CD4-positive, alpha-beta T cell treated with Interleukin-6 at 100 ng/mL for 8 hours (primary cell): ENCODE data around the gene SYNPO.

ENCODE experiments used
- DNase-seq: peaks from one replicate; pipeline ENCODE4 v3.0.0-alpha.2; 2020; ENCODE audit warnings: mixed read lengths, low spot score

Gene SYNPO

DNA sequence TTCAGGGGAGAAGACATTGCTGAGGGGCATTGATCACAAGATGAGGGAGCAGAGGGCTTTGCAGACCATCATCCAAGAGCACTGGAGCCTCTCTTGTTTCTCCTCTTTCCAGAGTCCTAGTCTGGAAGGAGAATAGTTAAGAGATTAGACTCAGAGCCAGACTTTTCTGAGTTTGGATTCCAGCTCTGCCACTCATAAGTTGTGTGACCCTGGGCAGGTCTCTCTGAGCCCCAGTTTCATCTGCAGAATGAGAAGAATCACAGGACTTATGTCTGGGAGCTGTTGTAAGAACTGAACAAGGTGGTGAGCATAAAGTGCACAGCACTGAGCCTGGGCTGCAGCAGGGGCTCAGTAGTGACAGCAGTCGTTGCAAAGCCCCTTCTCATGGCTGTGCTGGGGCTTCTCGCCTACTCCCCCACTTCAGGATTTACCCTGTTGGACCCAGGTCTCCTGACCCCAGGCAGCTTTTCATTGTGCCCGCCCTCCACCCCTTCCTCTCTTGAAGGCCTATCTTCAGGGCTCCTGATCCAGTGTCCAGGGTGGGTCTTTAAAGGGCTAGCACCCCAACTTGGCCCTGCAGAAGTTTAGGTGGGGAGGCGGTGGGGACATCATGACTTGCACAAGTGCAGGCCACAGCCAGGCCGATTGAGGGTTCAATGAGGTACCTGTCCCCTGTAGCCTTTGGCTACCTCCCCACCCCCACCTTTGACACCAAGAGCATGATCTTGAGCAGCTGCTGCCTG lies 1.5 kb downstream of the SYNPO start:
- DNase-seq: no peak

DNA sequence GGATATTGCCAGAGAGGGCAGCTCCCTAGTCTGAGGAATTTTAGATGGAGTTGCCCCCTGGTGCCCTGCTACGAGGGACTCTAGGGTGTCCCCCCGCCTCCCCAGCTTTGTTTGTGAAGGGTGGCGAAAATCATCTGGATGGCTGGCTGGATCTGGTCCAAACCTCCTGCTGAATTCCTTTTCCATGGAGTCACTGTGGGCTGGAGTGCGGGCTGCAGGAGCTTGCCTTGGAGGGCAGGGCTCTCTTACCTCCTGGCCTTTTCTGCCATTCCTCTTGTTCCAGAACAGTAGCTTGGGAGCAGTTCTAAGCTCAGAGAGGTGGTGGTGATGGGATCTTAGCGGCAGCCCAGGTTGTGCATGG lies 2.1 kb downstream of the SYNPO start:
- DNase-seq: no peak

DNA sequence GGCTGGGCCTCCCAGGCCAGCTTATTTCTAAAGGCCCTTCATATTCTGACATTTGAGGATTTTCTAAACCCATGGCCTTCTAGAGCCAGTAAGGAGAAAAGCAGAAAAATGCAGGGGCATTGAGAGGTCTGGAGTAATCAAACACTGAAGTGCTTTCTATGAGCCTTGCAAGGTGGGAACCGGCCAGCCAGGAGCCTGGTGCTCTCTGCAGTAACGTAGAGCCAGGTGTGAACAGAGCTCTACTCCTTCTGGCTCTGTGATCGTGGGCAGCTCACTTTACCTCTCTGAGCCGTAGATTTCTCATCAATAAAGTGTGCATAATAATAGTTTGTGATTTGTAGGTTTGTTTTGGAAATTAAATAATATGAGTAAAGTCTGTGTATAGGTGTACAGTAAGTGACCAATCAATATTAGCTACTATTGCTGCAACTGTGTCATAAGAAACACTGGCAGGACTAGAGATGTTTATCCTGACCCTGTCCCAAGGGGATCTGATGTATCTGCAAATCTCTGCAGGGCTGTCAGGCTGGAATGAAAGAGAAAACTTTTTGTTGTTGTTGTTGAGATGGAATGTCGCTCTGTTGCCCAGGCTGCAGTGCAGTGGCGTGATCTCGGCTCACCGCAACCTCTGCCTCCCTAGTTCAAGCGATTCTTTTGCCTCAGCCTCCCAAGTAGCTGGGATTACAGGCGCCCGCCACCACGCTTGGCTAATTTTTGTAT lies 2.7 kb downstream of the SYNPO start:
- DNase-seq: no peak

DNA sequence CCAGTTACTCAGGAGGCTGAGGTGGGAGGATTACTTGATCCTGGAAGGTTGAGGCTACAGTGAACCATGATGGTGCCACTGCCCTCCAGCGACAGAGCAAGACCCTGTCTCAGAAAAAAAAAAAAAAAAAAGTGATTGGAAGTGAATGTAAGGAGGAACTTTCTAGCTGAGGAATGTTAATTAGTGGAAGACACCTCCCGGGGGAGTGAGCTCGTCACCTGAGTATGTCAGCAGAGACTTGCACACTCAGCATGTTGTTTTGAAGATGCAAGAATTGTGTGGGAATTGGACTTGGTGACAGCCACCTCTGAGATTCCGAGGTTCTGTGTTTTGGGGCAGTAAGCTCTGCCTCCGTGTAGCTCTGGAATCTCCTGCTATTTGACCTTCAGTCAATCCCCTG lies 3.6 kb downstream of the SYNPO start:
- DNase-seq: no peak

DNA sequence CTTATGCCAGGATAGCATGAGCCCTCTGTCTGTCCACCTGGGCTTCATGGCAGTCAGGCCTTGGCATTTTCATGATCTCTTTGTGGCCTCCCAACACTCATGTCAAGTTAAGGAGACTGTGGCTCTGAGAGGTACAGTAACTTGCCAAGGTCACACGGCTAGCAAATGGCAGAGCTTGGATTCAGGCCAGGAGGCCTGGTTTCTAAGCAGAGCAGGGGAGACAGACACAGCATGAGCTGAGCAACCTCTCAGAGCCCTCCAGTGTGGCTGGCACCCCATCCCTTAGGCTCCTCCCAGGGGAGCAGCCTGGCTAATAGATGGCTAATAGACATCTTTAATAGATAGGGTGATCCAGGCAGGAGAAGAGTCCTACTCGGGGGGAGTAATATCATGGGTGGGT lies 4.1 kb downstream of the SYNPO start:
- no peak for DNase-seq

DNA sequence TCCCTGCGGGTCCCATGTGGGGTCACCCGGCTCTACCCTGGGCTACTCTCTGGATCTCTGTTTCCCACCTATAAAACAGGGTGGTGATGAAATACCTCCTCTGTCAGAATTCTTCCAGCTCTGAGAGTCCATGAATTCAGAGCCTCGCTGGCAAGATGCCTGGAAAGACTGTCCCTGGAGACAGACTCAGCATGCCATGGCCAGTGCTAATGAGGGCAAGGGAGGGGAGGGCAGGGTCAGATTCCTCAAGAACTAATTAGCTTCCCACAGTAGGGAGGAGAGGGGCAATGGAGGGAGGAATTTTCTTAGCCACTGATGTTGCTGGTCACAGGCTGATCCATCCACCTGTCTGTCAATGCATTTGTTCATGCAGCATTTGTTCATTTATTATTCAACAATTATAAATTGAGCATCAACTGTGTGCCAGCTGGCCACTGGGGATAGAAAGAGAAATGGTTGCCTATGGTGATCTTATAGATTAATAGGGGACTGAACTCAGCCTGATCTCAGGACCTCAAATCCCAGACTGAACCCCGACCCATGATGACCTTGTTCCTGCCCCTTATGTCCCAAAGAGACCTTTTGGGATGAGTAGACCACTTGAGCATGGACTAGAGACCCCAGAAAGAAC lies 4.7 kb downstream of the SYNPO start:
- DNase-seq: no peak

DNA sequence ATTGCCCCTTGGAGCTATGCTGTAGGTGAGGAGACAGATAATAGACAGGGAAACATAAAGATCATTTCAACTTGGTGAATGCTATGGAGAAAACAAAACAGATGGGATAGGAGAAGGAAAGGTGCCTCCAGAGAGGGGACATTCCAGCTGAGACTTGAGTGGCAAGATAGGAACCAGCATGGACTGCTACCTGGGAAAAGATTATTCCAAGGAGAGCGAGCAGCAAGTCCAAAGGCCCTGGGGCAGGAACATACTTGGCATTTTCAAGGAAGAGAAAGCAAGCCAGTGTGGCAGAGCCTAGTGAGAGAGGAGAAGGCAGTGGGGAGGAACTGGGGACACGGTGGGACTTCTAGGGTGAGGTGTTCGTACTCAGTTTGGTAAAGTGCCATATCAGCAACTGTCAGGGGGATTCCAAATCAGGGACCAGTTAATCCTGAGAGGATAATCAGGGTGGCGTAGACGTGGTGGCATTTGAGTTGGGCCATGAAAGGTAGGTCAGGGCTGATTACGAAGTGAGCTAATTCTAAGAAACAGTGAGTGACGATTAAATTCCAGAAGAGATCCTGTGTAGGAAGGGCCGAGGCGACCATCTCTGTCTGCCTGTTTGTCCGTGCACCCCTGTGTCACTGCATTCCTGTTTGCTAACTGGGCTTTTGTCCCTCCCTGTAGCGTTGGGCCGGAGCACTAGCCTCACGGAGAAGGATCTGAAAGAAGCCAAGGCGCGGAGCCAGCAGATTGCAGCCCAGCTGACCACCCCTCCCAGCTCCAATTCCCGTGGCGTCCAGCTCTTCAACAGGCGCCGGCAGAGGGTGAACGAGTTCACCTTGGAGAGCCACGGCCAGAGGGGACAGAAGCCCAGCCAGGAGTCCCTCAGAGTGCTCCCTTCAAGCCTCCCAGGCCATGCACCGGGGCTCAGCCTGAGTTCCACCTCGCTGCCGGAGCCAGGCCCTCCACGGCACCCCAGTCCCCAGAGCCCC lies 7.1 kb downstream of the SYNPO start:
- DNase-seq: no peak

DNA sequence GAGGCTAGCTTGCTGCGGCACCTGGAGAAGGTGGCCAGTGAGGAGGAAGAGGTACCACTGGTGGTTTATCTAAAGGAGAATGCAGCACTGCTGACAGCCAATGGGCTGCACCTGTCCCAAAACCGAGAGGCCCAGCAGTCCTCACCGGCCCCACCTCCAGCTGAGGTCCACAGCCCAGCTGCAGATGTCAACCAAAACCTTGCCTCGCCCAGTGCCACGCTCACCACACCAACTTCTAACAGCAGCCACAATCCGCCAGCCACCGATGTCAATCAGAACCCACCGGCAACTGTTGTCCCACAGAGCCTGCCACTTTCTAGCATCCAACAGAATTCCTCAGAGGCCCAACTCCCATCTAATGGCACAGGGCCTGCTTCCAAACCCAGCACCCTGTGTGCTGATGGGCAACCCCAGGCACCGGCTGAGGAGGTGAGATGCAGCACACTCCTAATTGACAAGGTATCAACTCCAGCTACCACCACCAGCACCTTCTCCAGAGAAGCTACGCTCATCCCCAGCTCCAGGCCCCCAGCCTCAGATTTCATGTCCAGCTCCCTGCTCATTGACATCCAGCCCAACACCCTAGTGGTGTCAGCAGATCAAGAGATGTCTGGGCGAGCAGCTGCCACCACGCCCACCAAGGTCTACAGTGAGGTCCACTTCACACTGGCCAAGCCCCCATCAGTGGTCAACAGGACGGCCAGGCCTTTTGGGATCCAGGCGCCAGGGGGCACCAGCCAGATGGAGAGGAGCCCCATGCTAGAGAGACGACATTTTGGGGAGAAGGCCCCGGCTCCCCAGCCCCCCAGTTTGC lies 8.0 kb downstream of the SYNPO start:
- no peak for DNase-seq

DNA sequence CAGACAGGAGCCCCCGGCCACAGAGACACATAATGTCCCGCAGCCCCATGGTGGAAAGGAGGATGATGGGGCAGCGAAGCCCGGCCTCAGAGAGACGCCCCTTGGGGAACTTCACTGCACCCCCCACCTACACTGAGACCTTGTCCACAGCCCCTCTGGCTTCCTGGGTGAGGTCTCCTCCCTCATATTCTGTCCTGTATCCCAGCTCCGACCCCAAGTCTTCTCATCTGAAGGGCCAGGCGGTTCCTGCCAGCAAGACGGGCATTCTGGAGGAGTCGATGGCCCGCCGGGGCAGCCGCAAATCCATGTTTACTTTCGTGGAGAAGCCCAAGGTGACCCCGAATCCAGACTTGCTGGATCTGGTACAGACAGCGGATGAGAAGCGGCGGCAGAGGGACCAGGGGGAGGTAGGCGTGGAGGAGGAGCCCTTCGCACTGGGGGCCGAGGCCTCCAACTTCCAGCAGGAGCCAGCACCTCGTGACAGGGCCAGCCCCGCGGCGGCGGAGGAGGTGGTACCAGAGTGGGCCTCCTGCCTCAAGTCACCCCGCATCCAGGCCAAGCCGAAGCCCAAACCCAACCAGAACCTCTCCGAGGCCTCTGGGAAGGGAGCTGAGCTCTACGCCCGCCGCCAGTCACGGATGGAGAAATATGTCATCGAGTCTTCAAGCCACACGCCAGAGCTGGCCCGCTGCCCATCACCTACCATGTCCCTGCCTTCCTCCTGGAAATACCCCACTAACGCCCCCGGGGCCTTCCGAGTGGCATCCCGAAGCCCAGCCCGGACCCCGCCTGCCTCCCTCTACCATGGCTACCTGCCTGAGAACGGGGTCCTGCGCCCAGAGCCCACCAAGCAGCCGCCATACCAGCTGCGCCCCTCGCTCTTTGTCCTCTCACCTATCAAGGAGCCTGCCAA lies 8.9 kb downstream of the SYNPO start:
- DNase-seq: no peak

DNA sequence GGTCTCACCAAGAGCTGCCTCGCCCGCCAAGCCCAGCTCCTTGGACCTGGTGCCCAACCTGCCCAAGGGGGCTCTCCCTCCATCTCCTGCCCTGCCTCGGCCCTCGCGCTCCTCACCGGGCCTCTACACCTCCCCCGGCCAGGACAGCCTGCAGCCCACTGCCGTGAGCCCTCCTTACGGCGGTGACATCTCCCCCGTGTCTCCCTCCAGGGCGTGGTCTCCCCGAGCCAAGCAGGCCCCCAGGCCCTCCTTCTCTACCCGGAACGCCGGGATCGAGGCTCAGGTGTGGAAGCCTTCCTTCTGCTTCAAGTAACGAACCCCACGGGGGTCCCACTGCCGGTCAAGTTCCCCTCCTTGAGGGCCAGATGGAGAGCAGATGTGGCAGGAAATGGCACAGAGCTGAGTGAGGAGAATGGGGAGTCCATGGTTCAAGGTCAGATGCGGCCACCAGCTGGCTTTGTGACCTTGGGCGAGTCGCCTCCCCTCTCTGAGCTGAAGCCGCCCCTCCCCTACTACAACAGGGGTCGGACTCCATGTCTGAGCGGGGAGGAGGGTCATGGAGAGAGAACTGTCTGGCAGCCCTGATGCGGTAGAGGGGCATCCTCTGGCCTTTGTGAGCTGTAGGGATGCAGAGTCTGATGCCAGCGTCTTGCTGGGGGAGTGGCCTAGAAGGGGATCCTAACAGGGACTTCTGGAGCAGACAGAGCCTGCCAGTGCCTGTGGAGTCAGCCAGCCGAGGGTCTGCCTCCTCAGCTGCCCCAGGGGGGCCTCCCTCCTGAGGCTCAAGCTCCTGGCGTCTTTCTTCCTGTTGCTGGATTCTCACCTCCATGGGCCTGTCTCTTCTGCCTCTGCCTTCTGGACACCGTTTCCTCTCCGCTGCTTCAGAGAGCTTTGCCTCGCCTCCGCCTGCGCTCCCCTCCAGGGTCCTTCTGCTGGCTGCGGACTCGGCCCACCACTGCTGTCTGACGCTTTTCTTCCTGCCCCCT lies 9.9 kb downstream of the SYNPO start:
- DNase-seq: no peak

DNA sequence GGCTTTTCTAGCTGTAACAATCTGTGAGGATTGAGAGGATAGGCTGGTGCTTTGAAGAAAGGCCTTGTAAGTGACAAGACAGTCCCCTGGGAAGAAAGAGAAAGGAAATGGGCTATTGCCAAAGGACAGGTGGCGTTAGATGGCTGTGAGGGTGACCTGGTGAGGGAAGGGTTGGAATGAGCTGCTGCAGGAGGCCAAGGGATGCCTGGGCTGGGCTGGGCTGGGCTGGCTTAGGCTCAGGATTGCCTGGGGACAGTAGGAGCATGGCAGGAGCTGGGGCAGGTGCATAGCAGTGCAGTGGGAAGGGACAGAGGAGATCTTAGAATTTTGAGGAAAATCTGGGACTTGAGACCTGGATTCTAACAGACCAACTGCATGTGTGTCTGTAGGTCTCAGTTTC lies 10.9 kb downstream of the SYNPO start:
- no peak for DNase-seq

DNA sequence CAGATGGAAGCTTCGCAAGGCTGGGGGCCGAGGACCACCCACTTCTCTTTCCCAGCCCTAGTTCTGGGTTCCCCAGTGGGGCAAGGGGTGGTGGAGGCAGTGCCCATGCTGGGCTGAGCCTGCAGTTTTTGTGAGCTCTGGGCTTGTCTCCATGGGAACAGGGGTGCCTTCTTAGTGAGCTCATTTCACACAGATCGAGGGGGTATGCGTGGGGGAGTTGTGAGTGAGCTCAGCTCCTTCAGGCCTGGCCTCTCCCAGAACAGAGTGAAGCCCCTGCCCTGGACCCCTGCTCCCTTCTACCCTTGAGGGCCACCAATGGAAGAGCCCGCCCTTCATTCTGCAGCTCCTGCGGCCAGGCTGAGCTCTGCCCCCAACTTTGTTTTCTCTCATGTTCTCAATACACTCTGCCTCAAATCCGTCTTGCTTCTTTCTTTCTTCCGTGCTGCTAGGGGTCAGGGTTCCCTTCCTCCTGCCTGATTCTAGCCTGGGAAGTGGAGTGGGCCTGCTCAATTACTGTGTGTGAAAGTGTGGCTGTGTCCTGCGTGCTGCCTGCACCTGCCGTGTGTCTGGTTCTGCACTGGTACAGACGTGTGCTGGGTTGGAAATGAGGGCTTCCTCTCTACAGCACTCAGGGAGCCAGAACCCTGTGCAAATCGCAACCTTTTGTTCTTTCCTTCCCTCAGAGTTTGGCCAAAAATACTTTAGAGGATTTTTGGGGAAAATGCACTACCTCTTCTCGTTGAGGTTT lies 11.6 kb downstream of the SYNPO start:
- no peak for DNase-seq

DNA sequence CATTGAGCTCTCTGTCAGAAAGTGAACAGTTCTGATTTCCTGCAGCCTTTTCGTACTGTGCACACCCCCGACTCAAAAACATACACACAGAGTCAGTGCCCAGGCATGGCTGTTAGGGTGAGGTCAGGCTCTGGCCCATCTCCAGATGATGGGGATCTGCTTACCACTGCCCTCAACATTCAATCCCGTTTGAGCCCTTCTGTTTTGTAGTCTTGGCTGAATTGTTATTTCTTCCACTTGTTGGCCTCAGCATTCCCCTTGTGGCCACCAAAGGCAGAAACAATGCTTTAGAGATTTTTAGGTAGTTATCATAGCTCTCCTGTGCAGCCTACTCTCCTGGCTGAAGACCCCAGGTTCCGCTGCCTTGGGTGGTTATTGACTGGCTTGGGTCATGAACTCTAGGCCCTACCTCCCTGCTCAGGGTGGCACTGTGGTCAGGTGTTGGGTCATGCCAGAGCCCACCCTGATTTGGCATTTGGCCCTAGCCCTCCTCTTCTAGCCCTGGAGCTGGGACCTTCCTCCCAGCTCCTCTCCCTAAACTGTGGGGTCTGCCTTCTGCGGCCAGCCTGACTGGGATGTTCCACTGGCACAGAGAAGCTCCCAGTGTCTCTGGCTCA lies 12.8 kb downstream of the SYNPO start:
- DNase-seq: no peak

DNA sequence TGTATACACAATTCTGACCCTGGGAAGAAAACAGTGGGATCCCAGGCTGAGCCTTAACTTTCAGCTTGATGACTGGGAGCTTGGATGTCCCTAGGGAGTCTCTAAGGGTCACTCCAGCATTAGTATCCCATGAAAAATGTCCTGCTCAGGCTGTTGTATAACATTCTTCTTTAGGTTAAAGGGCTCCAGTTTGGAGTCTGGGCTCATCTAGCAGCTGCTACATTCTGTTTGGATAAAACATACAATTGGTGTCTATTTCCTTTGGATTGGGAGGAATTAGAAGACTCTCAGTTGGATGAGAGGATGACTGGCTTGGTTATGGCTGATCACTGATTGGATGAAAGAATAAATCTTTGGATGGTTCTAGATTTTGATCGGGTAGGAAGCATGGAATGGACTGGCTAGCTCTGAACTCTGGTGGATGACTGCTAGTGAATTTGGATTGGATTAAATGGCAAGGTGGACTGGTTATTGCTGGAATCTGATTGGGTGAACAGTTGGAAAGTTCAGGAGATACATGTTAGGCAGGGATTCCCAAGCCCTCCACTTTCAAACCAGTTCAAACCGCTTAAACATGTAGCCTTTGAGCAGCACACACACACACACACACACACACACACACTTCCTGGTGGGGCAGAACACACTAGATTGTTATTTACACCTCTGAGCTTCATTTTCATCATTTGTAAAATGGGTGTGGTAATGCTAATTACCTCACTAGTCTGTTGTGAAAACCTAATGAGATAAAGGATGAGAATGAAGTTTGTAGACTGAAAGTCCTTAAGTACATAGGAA lies 13.5 kb downstream of the SYNPO start:
- DNase-seq: no peak

DNA sequence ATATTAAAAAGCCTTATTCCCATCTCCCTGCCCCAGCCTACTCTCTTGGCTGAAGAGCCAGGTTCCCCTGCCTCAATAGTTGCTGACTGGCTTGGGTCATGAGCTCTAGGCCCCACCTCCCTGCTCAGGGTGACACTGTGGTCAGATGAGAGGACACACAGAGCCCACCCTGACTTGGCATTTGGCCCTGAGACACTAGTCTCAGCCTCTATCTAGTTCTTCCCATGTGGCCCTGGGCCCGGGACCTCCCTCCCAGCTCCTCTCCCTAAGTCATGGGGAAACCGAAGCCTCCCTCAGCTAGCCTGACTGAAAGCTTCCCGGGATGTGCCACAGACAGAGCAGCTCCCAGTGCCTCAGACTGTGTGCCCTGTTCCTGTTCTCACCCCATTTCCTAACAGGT lies 14.8 kb downstream of the SYNPO start:
- DNase-seq: no peak

DNA sequence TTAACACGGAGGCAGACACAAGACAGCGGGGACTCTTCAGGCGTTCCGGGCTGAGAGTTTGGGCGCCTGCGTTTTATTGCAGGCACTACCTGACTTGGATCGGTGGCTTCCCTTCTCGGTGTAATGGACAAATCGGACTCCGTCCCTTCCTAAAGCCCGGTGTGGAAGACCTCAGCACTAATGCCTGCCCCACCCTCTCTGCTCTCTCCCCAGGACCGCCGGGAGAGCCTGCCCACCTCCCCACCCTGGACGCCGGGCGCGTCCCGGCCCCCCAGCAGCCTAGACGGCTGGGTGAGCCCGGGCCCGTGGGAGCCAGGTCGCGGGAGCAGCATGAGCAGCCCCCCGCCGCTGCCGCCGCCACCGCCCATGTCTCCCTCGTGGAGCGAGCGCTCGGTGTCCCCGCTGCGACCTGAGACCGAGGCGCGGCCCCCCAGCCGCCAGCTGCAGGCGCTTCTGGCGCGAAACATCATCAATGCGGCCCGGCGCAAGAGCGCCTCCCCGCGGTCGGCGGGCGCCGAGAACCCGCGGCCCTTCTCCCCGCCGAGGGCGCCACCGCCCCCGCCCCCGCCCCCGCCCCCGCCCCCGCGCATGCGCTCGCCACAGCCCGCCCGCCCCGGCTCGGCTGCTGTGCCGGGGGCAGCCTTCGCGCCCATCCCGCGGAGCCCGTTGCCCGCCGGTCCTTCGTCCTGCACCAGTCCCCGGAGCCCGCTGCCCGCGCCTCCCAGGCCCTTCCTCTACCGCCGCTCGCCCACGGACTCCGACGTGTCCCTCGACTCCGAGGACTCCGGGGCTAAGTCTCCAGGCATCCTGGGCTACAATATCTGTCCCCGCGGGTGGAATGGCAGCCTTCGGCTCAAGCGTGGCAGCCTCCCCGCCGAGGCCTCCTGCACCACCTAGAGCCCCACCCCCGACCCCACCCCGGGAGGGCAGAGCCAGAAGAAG lies 16.0 kb downstream of the SYNPO start:
- DNase-seq: peak; percentile 82
